Measurements from ENCODE around the gene SPIRE2. TPM values are rescaled to one million over a fixed set of nuclear protein-coding genes. Genes with fewer than 3 reads are reported as not detected.
A peak's percentile ranks its signal among the peaks of the same experiment; 100 is the strongest.

The SPIRE2 gene
- total and polyA plus RNA-seq, 2 of the 13 experiments (the other 11 are each of a cell fraction or from before 2014, with no cell fraction given) = 13.3 to 37.5 TPM

GRCh38 chr16:89827383-89828198 lies 684 bp upstream of the SPIRE2 start (continued):
- TF ChIP-seq, protein P1, sequence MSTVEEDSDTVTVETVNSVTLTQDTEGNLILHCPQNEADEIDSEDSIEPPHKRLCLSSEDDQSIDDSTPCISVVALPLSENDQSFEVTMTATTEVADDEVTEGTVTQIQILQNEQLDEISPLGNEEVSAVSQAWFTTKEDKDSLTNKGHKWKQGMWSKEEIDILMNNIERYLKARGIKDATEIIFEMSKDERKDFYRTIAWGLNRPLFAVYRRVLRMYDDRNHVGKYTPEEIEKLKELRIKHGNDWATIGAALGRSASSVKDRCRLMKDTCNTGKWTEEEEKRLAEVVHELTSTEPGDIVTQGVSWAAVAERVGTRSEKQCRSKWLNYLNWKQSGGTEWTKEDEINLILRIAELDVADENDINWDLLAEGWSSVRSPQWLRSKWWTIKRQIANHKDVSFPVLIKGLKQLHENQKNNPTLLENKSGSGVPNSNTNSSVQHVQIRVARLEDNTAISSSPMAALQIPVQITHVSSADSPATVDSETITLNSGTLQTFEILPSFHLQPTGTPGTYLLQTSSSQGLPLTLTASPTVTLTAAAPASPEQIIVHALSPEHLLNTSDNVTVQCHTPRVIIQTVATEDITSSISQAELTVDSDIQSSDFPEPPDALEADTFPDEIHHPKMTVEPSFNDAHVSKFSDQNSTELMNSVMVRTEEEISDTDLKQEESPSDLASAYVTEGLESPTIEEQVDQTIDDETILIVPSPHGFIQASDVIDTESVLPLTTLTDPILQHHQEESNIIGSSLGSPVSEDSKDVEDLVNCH (CRISPR knock-in tag; IDR thresholded peaks at IDR 0.05) = no peak
- TF ChIP-seq ZNF33B (CRISPR knock-in tag; IDR thresholded peaks at IDR 0.05) = no peak
- TF ChIP-seq ZNF512B (CRISPR knock-in tag; IDR thresholded peaks at IDR 0.05; ENCODE audit: borderline replicate concordance) = no peak
- no peak for TF ChIP-seq ZNF782 (CRISPR knock-in tag; IDR thresholded peaks at IDR 0.05; ENCODE audit: borderline replicate concordance)
- no peak for TF ChIP-seq ZNF549 (CRISPR knock-in tag; IDR thresholded peaks at IDR 0.05)
- TF ChIP-seq ZNF430 (CRISPR knock-in tag; IDR thresholded peaks at IDR 0.05) = no peak; the same call in 1 of the 2 replicates
- TF ChIP-seq TAF15 (IDR thresholded peaks at IDR 0.05; ENCODE audit: low read depth, low read length, poor library complexity, severe bottlenecking) = no peak
- TF ChIP-seq ARID3A (IDR thresholded peaks at IDR 0.05; ENCODE audit: low read depth, low read length) = no peak
- TF ChIP-seq NFIC (IDR thresholded peaks at IDR 0.05; ENCODE audit: low read length) = no peak
- TF ChIP-seq ZNF562 (CRISPR knock-in tag; IDR thresholded peaks at IDR 0.05; ENCODE audit: borderline replicate concordance) = no peak
- TF ChIP-seq ZNF563 (CRISPR knock-in tag; IDR thresholded peaks at IDR 0.05) = peak; percentile 52; the same call in 1 of the 2 replicates
- TF ChIP-seq PRDM4 (CRISPR knock-in tag; IDR thresholded peaks at IDR 0.05; ENCODE audit: borderline replicate concordance) = no peak
- no peak for TF ChIP-seq SUZ12 (IDR thresholded peaks at IDR 0.05; ENCODE audit: low read depth, low read length)
- no peak for TF ChIP-seq ZBTB14 (CRISPR knock-in tag; IDR thresholded peaks at IDR 0.05)
- TF ChIP-seq GLI4 (CRISPR knock-in tag; IDR thresholded peaks at IDR 0.05; ENCODE audit: borderline replicate concordance) = no peak
- peak; percentile 83; the same call in 1 of the 2 replicates for TF ChIP-seq ZNF816 (CRISPR knock-in tag; IDR thresholded peaks at IDR 0.05; ENCODE audit: borderline replicate concordance)
- no peak for TF ChIP-seq NR3C1 (CRISPR knock-in tag; IDR thresholded peaks at IDR 0.05)
- no peak for TF ChIP-seq ZNF232 (CRISPR knock-in tag; IDR thresholded peaks at IDR 0.05; ENCODE audit: borderline replicate concordance)

Data from HepG2 (cell line).